Left kidney (tissue), 1 donor: Measurements from ENCODE around the gene STK32C. TPM values are rescaled to one million over a fixed set of nuclear protein-coding genes. Genes with fewer than 3 reads are reported as not detected.

ENCODE experiments used
- polyA plus RNA-seq: library from polyadenylated mRNA; unstranded; fragments of 120-200 nt; gene quantifications from one replicate; pipeline ENCODE4 v1.2.1, GENCODE V29; 2013; ENCODE audit not compliant: insufficient read length

STK32C gene
- polyA plus RNA-seq, 1 donor = 11.5 TPM

Other genes starting within 250 kb of the STK32C start
- gene JAKMIP3, start 242.0 kb downstream of the STK32C start, polyA plus RNA-seq = 0.25 TPM
- 16.3 TPM for gene DPYSL4, start 121.0 kb downstream of the STK32C start, polyA plus RNA-seq
- 33.8 TPM for gene LRRC27, start 24.2 kb upstream of the STK32C start, polyA plus RNA-seq
- gene PWWP2B, start 89.2 kb upstream of the STK32C start, polyA plus RNA-seq = 5.4 TPM
- gene INPP5A, start 229.8 kb upstream of the STK32C start, polyA plus RNA-seq = 31.3 TPM